Putamen (tissue), 1 donor: ENCODE results near the gene ELOVL4.

Experiments used
- DNase-seq: peaks from one replicate; pipeline ENCODE4 v3.0.0-alpha.2; 2016; ENCODE audit warnings: low spot score

The ELOVL4 gene

GRCh38 chr6:79947191-79948186 is at the start of gene ELOVL4:
Gene ELOVL4 (minus strand): TSS chr6:79947553. CDS start chr6:79947279, 274 bp downstream.
- DNase-seq, result peak; percentile 82

GRCh38 chr6:79993911-79994309 is 46.6 kb upstream of the ELOVL4 start:
- DNase-seq, result no peak

- no peak for DNase-seq
Measured at GRCh38 chr6:79993012-79993910, 45.9 kb upstream of the ELOVL4 start.

- no peak for DNase-seq
Measured at GRCh38 chr6:79989641-79990040, 42.3 kb upstream of the ELOVL4 start.

GRCh38 chr6:79985128-79985527 is 37.8 kb upstream of the ELOVL4 start:
- DNase-seq, result no peak

- no peak for DNase-seq
Measured at GRCh38 chr6:79984261-79984660, 36.9 kb upstream of the ELOVL4 start.

- DNase-seq, result no peak
Measured at GRCh38 chr6:79981652-79982051, 34.3 kb upstream of the ELOVL4 start.

- no peak for DNase-seq
Measured at GRCh38 chr6:79971193-79971592, 23.8 kb upstream of the ELOVL4 start.

GRCh38 chr6:79969784-79970183 is 22.4 kb upstream of the ELOVL4 start:
- no peak for DNase-seq

- no peak for DNase-seq
Measured at GRCh38 chr6:79967178-79967577, 19.8 kb upstream of the ELOVL4 start.

- DNase-seq, result no peak
Measured at GRCh38 chr6:79964607-79965081, 17.3 kb upstream of the ELOVL4 start.

- no peak for DNase-seq
Measured at GRCh38 chr6:79954849-79955248, 7.5 kb upstream of the ELOVL4 start.

GRCh38 chr6:79949233-79949632 is 1.9 kb upstream of the ELOVL4 start:
- peak; percentile 30 for DNase-seq

GRCh38 chr6:79946272-79947190 is 822 bp downstream of the ELOVL4 start:
- DNase-seq, result peak; percentile 42

GRCh38 chr6:79943133-79943532 is 4.2 kb downstream of the ELOVL4 start:
- DNase-seq, result no peak

- no peak for DNase-seq
Measured at GRCh38 chr6:79941489-79942151, 5.7 kb downstream of the ELOVL4 start.

GRCh38 chr6:79928478-79928998 is 18.8 kb downstream of the ELOVL4 start:
- DNase-seq, result no peak

- DNase-seq, result no peak
Measured at GRCh38 chr6:79927758-79928157, 19.6 kb downstream of the ELOVL4 start.

- no peak for DNase-seq
Measured at GRCh38 chr6:79923270-79923669, 24.1 kb downstream of the ELOVL4 start.

- DNase-seq, result no peak
Measured at GRCh38 chr6:79922018-79922417, 25.3 kb downstream of the ELOVL4 start.

- no peak for DNase-seq
Measured at GRCh38 chr6:79913369-79913768, 34.0 kb downstream of the ELOVL4 start.
